ENCODE results near the gene CSNK1E. TPM values are rescaled to one million over a fixed set of nuclear protein-coding genes. Genes with fewer than 3 reads are reported as not detected.

CSNK1E gene
- total RNA-seq, 1 donor from 2014 or later, result 176 TPM

- TF ChIP-seq CTCF (IDR thresholded peaks at IDR 0.05), result no peak
- peaks cover 20% of the 10 kb centered on the region for H3K36me3 Mint-ChIP-seq (ENCODE audit: unreplicated experiment)
- H3K27me3 Mint-ChIP-seq (ENCODE audit: unreplicated experiment), result no peaks in the 10 kb centered on the region
- H3K4me1 Mint-ChIP-seq (ENCODE audit: unreplicated experiment), result peaks cover 15% of the 10 kb centered on the region
- DNase-seq (ENCODE audit: extremely low spot score, unreplicated experiment), result no peak
- no peak overlapping the region for H3K4me3 Mint-ChIP-seq (ENCODE audit: unreplicated experiment)
- H3K9me3 Mint-ChIP-seq (ENCODE audit: unreplicated experiment), result no peaks in the 10 kb centered on the region
- no peak overlapping the region for H3K27ac Mint-ChIP-seq (ENCODE audit: unreplicated experiment)
Measured at GRCh38 chr22:38247713-38248112, 69.5 kb downstream of the CSNK1E start.

- H3K27me3 Mint-ChIP-seq (ENCODE audit: unreplicated experiment), result no peaks in the 10 kb centered on the region
- H3K9me3 Mint-ChIP-seq (ENCODE audit: unreplicated experiment), result no peaks in the 10 kb centered on the region
- H3K36me3 Mint-ChIP-seq (ENCODE audit: unreplicated experiment), result peaks cover 20% of the 10 kb centered on the region
- no peak for DNase-seq (ENCODE audit: extremely low spot score, unreplicated experiment)
- peaks cover 21% of the 10 kb centered on the region for H3K4me1 Mint-ChIP-seq (ENCODE audit: unreplicated experiment)
- no peak overlapping the region for H3K4me3 Mint-ChIP-seq (ENCODE audit: unreplicated experiment)
- TF ChIP-seq CTCF (IDR thresholded peaks at IDR 0.05), result no peak
- no peak overlapping the region for H3K27ac Mint-ChIP-seq (ENCODE audit: unreplicated experiment)
Measured at GRCh38 chr22:38246692-38247091, 70.5 kb downstream of the CSNK1E start.

- Mint-ChIP-seq H3K4me1 (ENCODE audit: unreplicated experiment) (peaks cover 22% of the 10 kb centered on the region), H3K27ac (ENCODE audit: unreplicated experiment) (no peak overlapping the region), H3K27me3 (ENCODE audit: unreplicated experiment) (no peaks in the 10 kb centered on the region), H3K36me3 (ENCODE audit: unreplicated experiment) (peaks cover 20% of the 10 kb centered on the region), H3K9me3 (ENCODE audit: unreplicated experiment) (no peaks in the 10 kb centered on the region), H3K4me3 (ENCODE audit: unreplicated experiment) (no peak overlapping the region)
- DNase-seq (ENCODE audit: extremely low spot score, unreplicated experiment), result no peak
- TF ChIP-seq CTCF (IDR thresholded peaks at IDR 0.05), result no peak
Measured at GRCh38 chr22:38246046-38246658, 71.1 kb downstream of the CSNK1E start.

GRCh38 chr22:38244106-38244505 lies 73.1 kb downstream of the CSNK1E start:
- peaks cover 42% of the 10 kb centered on the region for H3K4me1 Mint-ChIP-seq (ENCODE audit: unreplicated experiment)
- no peaks in the 10 kb centered on the region for H3K27me3 Mint-ChIP-seq (ENCODE audit: unreplicated experiment)
- H3K36me3 Mint-ChIP-seq (ENCODE audit: unreplicated experiment), result peaks cover 17% of the 10 kb centered on the region
- no peak for DNase-seq (ENCODE audit: extremely low spot score, unreplicated experiment)
- TF ChIP-seq CTCF (IDR thresholded peaks at IDR 0.05), result no peak
- peak overlapping the region; percentile 49 for H3K27ac Mint-ChIP-seq (ENCODE audit: unreplicated experiment)
- no peak overlapping the region for H3K4me3 Mint-ChIP-seq (ENCODE audit: unreplicated experiment)
- H3K9me3 Mint-ChIP-seq (ENCODE audit: unreplicated experiment), result no peaks in the 10 kb centered on the region

GRCh38 chr22:38243007-38243765 lies 74.0 kb downstream of the CSNK1E start:
- peaks cover 52% of the 10 kb centered on the region for H3K4me1 Mint-ChIP-seq (ENCODE audit: unreplicated experiment)
- H3K36me3 Mint-ChIP-seq (ENCODE audit: unreplicated experiment), result peaks cover 14% of the 10 kb centered on the region
- DNase-seq (ENCODE audit: extremely low spot score, unreplicated experiment), result no peak
- no peak overlapping the region for H3K4me3 Mint-ChIP-seq (ENCODE audit: unreplicated experiment)
- no peaks in the 10 kb centered on the region for H3K27me3 Mint-ChIP-seq (ENCODE audit: unreplicated experiment)
- no peak for TF ChIP-seq CTCF (IDR thresholded peaks at IDR 0.05)
- no peaks in the 10 kb centered on the region for H3K9me3 Mint-ChIP-seq (ENCODE audit: unreplicated experiment)
- H3K27ac Mint-ChIP-seq (ENCODE audit: unreplicated experiment), result peak overlapping the region; percentile 49
